Adrenal gland (tissue), 12 donors: Measurements from ENCODE around the gene NRIP2. TPM values are rescaled to one million over a fixed set of nuclear protein-coding genes. Genes with fewer than 3 reads are reported as not detected.

Source experiments
- DNase-seq, 7 donors: peaks; one replicate each; pipeline ENCODE4 v3.0.0-alpha.2; 2019 to 2020
- H3K27ac ChIP-seq, 5 donors: fragments of 200-600 bp; sonication (generic) in 4 of 5; 1 replicate in 3 of 5; 2 replicates in 2 of 5; pipeline versions ENCODE4 v1.5.1 to v1.8.0; 2016 to 2020; ENCODE audit warnings: mild to moderate bottlenecking in 1 of 5
- H3K27me3 ChIP-seq: fragments of 200-600 bp; 2 replicates; pipeline ENCODE4 v1.8.0; 2021
- H3K36me3 ChIP-seq, 2 donors: fragments of 200-600 bp; replicated peaks in 1 of 2; 1 replicate in 1 of 2; 2 replicates in 1 of 2; pipeline versions ENCODE4 v1.5.1 to v1.8.0; 2018 to 2022
- H3K4me1 ChIP-seq, 2 donors: fragments of 200-600 bp; replicated peaks in 1 of 2; 1 replicate in 1 of 2; 2 replicates in 1 of 2; pipeline versions ENCODE4 v1.5.1 to v1.8.0; 2018 to 2021
- H3K4me3 ChIP-seq, 4 donors: fragments of 200-600 bp; sonication (generic) in 3 of 4; one replicate each; pipeline ENCODE4 v1.5.1; 2016 to 2018
- H3K9me3 ChIP-seq, 3 donors: fragments of 200-600 bp; sonication (generic) in 1 of 3; replicated peaks in 1 of 3; 1 replicate in 2 of 3; 2 replicates in 1 of 3; pipeline versions ENCODE4 v1.5.1 to v1.8.0; 2016 to 2021
- POLR2A ChIP-seq, 2 donors: fragments of 450-650 bp; IDR thresholded peaks; one replicate each; pipeline ENCODE4 v1.6.1; 2017; ENCODE audit warnings: antibody characterized with exemption in 2 of 2, mild to moderate bottlenecking in 2 of 2, moderate library complexity in 1 of 2
- WGBS, 4 donors: extraction: QIAGEN DNeasy Blood & Tissue Kit in 2 of 4; methylation state at CpG; one replicate each; pipeline versions ENCODE4 v1.1.5 to v1.1.7; 2013 to 2017; 5-methylcytosine and 5-hydroxymethylcytosine counted together
- intact Hi-C, 2 donors: fragments of 100-400 bp; cut with DNase I; formaldehyde crosslinking; loops; one replicate each; pipeline versions ENCODE4 v1.14.1 to v1.15.0; 2022 to 2023
- polyA plus RNA-seq, 3 donors: library from polyadenylated mRNA; stranded (reverse); fragments of 200-250 nt in 2 of 3; fragments of 350-450 nt in 1 of 3; fragmentation: Illumina TruSeq in 1 of 3; extraction: RNeasy Lipid Tissue Mini Kit (QIAGEN cat#74804) in 1 of 3; gene quantifications; one replicate each; pipeline ENCODE4 v1.2.3, GENCODE V29; 2013 to 2014
- total RNA-seq, 9 donors: library from RNA; depleted of rRNA in 4 of 9; stranded (reverse); fragments of >200 nt in 4 of 9; fragments of 120-200 nt in 1 of 9; fragmentation: NEBNext Ultra II Directional in 1 of 9; extraction: Animal tissue kit (Norgen Biotek cat#: 25700) in 1 of 9; gene quantifications; one replicate each; pipeline versions ENCODE4 v1.1.0 to v1.2.4, GENCODE V29; 2013 to 2023
- TF ChIP-seq, protein P1 (sequence below), 6 experiments: fragments of 450-650 bp in 4 of 6; fragments of 200-600 bp in 2 of 6; sonication (generic) in 1 of 6; IDR thresholded peaks; 1 replicate in 5 of 6; 2 replicates in 1 of 6; pipeline versions ENCODE4 v1.5.1 to v1.8.0; 2016 to 2021; ENCODE audit warnings: antibody characterized with exemption in 6 of 6, mild to moderate bottlenecking in 2 of 6, moderate library complexity in 1 of 6
- donor health status: healthy with polysubstance abuse.
- donor health status: Bipolar disorder and iron deficiency.
- donor health status: DM: yes; HTN: yes; CAD: no.
- donor health status: DM: no; HTN: no; CAD: no.
- donor health status: DM: no; HTN: no; CAD: no.
- donor health status: DM: yes; HTN: yes; CAD: no.

Gene NRIP2
- total and polyA plus RNA-seq, 12 donors, result 0.87 to 9.1 (median 2.5) TPM

DNA sequence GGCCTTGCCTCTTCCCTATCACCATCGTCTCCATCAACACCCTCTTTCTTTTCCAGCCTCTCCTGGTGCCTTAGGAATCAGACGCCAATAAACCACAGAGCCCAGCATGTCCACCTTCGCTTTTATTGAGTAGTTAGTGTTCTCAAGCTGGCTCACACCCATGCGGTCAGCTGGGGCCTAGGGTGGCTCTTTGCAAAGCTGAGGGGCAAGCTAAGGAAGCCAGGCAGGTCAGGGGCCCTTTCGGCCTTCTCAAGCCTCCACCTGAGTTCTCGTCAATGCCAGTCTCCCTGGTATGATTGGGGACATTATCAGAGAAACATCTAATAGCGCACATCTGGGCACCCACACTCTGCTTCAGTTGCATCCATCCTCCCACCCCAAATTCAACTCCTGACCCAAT is 22.7 kb upstream of the NRIP2 start:
- Histone ChIP-seq H3K27ac (peak overlapping the region in 1 of 5 donors; percentile 78), H3K4me1 (no peaks in the 10 kb centered on the region), H3K4me3 (no peak overlapping the region), H3K36me3 (no peaks in the 10 kb centered on the region), H3K27me3 (no peaks in the 10 kb centered on the region), H3K9me3 (no peaks in the 10 kb centered on the region)
- 96 to 98% (median 96%) methylated on average over 7 of the region's 7 CpGs for WGBS, 4 donors
- intact Hi-C loops, result loop anchor here in 1 of 2 donors (10.0 kb wide), 2 partner anchors 87 to 187 kb away; no protein-coding TSS in a partner anchor
- DNase-seq, result no peak
- TF ChIP-seq POLR2A (IDR thresholded peaks at IDR 0.05), result no peak
- TF ChIP-seq, protein P1, sequence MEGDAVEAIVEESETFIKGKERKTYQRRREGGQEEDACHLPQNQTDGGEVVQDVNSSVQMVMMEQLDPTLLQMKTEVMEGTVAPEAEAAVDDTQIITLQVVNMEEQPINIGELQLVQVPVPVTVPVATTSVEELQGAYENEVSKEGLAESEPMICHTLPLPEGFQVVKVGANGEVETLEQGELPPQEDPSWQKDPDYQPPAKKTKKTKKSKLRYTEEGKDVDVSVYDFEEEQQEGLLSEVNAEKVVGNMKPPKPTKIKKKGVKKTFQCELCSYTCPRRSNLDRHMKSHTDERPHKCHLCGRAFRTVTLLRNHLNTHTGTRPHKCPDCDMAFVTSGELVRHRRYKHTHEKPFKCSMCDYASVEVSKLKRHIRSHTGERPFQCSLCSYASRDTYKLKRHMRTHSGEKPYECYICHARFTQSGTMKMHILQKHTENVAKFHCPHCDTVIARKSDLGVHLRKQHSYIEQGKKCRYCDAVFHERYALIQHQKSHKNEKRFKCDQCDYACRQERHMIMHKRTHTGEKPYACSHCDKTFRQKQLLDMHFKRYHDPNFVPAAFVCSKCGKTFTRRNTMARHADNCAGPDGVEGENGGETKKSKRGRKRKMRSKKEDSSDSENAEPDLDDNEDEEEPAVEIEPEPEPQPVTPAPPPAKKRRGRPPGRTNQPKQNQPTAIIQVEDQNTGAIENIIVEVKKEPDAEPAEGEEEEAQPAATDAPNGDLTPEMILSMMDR (IDR thresholded peaks at IDR 0.05), result no peak

DNA sequence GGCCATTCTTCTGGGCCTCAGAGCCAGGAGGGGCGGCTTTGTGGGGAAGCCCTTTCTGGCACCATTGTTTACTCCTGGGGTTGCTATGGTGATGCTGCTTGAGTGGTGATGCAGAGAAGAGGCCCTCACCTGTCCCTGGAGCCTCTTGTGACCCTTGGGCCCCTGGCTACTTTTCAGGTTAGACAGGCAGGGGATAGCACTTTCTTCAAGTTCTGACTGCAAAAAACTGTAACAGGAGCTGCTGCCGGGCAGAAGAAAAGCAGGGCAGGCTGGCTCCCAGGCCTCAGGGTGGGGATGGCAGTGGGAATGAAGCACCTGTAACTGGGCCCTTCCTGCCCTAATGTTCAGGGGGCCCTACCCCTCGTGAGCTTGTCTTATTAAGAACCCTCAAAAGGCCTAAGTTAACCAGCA is 22.2 kb upstream of the NRIP2 start, which contains the start of gene TEX52:
Gene TEX52 (minus strand): TSS at position 19 of the 411 bp plus-strand sequence. CDS start 13 bp downstream, at position 6.
- 88 to 100% (median 91%) methylated on average over 2 to 3 of the region's 3 CpGs for WGBS, 4 donors
- H3K9me3 ChIP-seq, result no peaks in the 10 kb centered on the region
- DNase-seq, result no peak
- peak within 1 kb of the TSS in 1 of 5 donors; percentile 78 for H3K27ac ChIP-seq
- H3K36me3 ChIP-seq, result no peaks in the 10 kb centered on the region
- H3K4me3 ChIP-seq, result no peak within 1 kb of the TSS
- no peaks in the 10 kb centered on the region for H3K4me1 ChIP-seq
- no peaks in the 10 kb centered on the region for H3K27me3 ChIP-seq
- intact Hi-C loops, result loop anchor here in 1 of 2 donors (10.0 kb wide), 2 partner anchors 88 to 188 kb away; no protein-coding TSS in a partner anchor
- TF ChIP-seq, protein P1 (IDR thresholded peaks at IDR 0.05), result no peak
- TF ChIP-seq POLR2A (IDR thresholded peaks at IDR 0.05), result no peak

DNA sequence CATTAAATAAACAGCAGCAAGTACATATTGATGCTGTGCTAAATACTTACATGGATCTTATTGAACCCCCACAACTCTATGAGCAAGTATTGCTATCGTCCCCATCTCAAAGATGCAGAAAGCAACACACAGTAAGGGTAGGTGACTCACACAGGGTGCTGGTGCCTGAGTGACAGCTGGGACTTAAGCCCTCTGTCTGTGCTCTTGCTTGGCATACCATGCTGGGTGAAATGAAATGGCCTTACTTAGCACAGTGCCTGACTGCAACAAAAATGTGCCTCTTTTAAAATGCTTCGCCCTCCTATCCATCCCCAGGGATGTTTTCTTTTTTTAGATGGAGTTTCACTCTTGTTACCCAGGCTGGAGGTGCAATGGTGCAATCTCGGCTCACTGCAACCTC is 21.2 kb upstream of the NRIP2 start:
- intact Hi-C loops, result loop anchor here in 1 of 2 donors (10.0 kb wide), 2 partner anchors 89 to 189 kb away; no protein-coding TSS in a partner anchor
- no peaks in the 10 kb centered on the region for H3K27me3 ChIP-seq
- WGBS, 4 donors, result 93 to 100% (median 95%) methylated on average over 3 of the region's 3 CpGs
- no peak for DNase-seq
- TF ChIP-seq POLR2A (IDR thresholded peaks at IDR 0.05), result no peak
- TF ChIP-seq, protein P1 (IDR thresholded peaks at IDR 0.05), result no peak
- H3K36me3 ChIP-seq, result no peaks in the 10 kb centered on the region
- no peaks in the 10 kb centered on the region for H3K4me1 ChIP-seq
- no peaks in the 10 kb centered on the region for H3K9me3 ChIP-seq
- H3K27ac ChIP-seq, result no peak overlapping the region
- H3K4me3 ChIP-seq, result no peak overlapping the region

DNA sequence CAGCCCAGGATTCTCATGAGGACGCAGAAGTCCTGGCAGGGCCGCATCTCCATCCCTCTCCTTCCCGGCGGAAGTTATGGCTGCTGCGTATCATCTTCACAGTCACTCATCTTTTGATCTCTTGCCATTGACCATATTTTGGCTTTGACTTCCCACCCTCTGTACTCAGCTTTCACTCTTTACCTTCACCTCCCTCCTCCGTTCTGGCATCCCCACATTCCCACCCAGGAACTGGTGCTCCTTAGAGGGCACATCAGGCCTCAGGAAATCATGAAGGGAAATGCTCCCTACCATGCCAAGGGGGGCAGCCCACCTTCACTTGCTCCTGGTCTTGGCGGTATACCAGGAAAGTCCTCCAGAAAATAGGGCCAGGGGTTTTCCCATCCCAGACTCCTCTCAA is 20.7 kb upstream of the NRIP2 start:
- no peaks in the 10 kb centered on the region for H3K9me3 ChIP-seq
- H3K27me3 ChIP-seq, result no peaks in the 10 kb centered on the region
- H3K4me1 ChIP-seq, result no peaks in the 10 kb centered on the region
- no peaks in the 10 kb centered on the region for H3K36me3 ChIP-seq
- DNase-seq, result no peak
- WGBS, 4 donors, result 86 to 97% (median 91%) methylated on average over 7 of the region's 7 CpGs
- TF ChIP-seq, protein P1 (IDR thresholded peaks at IDR 0.05), result no peak
- TF ChIP-seq POLR2A (IDR thresholded peaks at IDR 0.05), result no peak
- no peak overlapping the region for H3K4me3 ChIP-seq
- H3K27ac ChIP-seq, result no peak overlapping the region
- intact Hi-C loops, result loop anchor here in 1 of 2 donors (10.0 kb wide), 2 partner anchors 89 to 189 kb away; no protein-coding TSS in a partner anchor
